Tibial nerve (tissue), 4 donors: ENCODE data around the gene PTPRM. TPM values are rescaled to one million over a fixed set of nuclear protein-coding genes. Genes with fewer than 3 reads are reported as not detected.

Experiments used
- DNase-seq, 2 donors: peaks; one replicate each; pipeline ENCODE4 v3.0.0-alpha.2; 2019; ENCODE audit warnings: low spot score in 2 of 2
- H3K27ac ChIP-seq, 4 donors: fragments of 200-600 bp; sonication (generic) in 3 of 4; one replicate each; pipeline ENCODE4 v1.5.1; 2017 to 2019; ENCODE audit warnings: mild to moderate bottlenecking in 1 of 4
- H3K27me3 ChIP-seq, 2 donors: fragments of 200-600 bp; sonication (generic) in 1 of 2; one replicate each; pipeline versions ENCODE4 v1.5.1 to v1.6.0; 2017 to 2019
- H3K36me3 ChIP-seq, 3 donors: fragments of 200-600 bp; sonication (generic); one replicate each; pipeline ENCODE4 v1.5.1; 2018 to 2019
- H3K4me1 ChIP-seq, 4 donors: fragments of 200-600 bp; sonication (generic) in 3 of 4; one replicate each; pipeline ENCODE4 v1.5.1; 2017 to 2019
- H3K4me3 ChIP-seq, 4 donors: fragments of 200-600 bp; sonication (generic) in 3 of 4; one replicate each; pipeline ENCODE4 v1.5.1; 2017 to 2019; ENCODE audit warnings: mild to moderate bottlenecking in 1 of 4, moderate library complexity in 1 of 4
- H3K9me3 ChIP-seq, 4 donors: fragments of 200-600 bp; sonication (generic) in 3 of 4; one replicate each; pipeline ENCODE4 v1.5.1; 2017 to 2019
- CTCF ChIP-seq, 5 experiments: fragments of 200-600 bp in 3 of 5; fragments of 450-650 bp in 2 of 5; sonication (generic) in 3 of 5; IDR thresholded peaks; one replicate each; pipeline ENCODE4 v1.5.1; 2016 to 2019; ENCODE audit warnings: antibody characterized with exemption in 5 of 5, mild to moderate bottlenecking in 3 of 5, moderate library complexity in 2 of 5
- EP300 ChIP-seq, 2 donors: sonication (generic); formaldehyde crosslinking; IDR thresholded peaks; one replicate each; pipeline ENCODE4 v1.6.1; 2017; ENCODE audit warnings: antibody characterized with exemption in 2 of 2, mild to moderate bottlenecking in 1 of 2
- POLR2A ChIP-seq, 2 donors: fragments of 450-650 bp; IDR thresholded peaks; one replicate each; pipeline ENCODE4 v1.6.1; 2017; ENCODE audit warnings: antibody characterized with exemption in 2 of 2, mild to moderate bottlenecking in 2 of 2, moderate library complexity in 2 of 2
- WGBS, 2 donors: methylation state at CpG; one replicate each; pipeline ENCODE4 v1.1.5; 2018; 5-methylcytosine and 5-hydroxymethylcytosine counted together
- total RNA-seq, 4 donors: library from RNA; depleted of rRNA; stranded (reverse); fragments of >200 nt; gene quantifications; one replicate each; pipeline ENCODE4 v1.1.0, GENCODE V29; 2016

PTPRM gene
- total RNA-seq, 4 donors from 2014 or later = 62.2 to 92.4 (median 80.7) TPM

DNA sequence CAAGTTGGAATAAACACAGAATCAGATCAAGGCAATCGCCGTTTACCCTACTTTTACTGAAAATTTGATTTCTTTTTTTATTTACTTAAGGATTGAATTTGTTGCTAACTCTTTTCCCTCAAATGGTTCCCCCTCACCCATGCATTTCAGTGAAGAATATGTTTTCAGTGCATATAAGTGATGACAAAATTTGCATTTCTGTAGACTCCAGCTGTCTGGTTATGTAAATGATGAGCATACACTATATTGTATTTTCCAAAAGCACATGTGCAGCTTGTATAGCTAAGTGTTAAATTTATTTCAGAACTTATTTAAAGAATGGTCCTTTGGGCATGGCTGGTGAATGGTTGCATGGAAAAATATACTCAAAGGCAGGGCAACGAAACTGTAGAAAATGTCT, 437.7 kb downstream of the PTPRM start:
- no peak for TF ChIP-seq CTCF (IDR thresholded peaks at IDR 0.05)
- no peak for TF ChIP-seq POLR2A (IDR thresholded peaks at IDR 0.05)
- no peak for TF ChIP-seq EP300 (IDR thresholded peaks at IDR 0.05)
- Histone ChIP-seq H3K36me3 (no peaks in the 10 kb centered on the region), H3K27ac (no peak overlapping the region), H3K4me1 (peaks cover 0 to 18% (median 0%) of the 10 kb centered on the region in 4 donors), H3K9me3 (no peaks in the 10 kb centered on the region), H3K4me3 (no peak overlapping the region), H3K27me3 (no peaks in the 10 kb centered on the region)
- 67 to 73% methylated on average over 3 of the region's 3 CpGs for WGBS, 2 donors
- no peak for DNase-seq

GRCh38 chr18:8005870-8006569, 438.9 kb downstream of the PTPRM start:
- no peak overlapping the region for H3K27ac ChIP-seq
- no peak for DNase-seq
- H3K9me3 ChIP-seq = no peaks in the 10 kb centered on the region
- 94 to 97% methylated on average over 7 of the region's 7 CpGs for WGBS, 2 donors
- no peaks in the 10 kb centered on the region for H3K36me3 ChIP-seq
- H3K4me1 ChIP-seq = peaks cover 0 to 18% (median 0%) of the 10 kb centered on the region in 4 donors
- no peak for TF ChIP-seq POLR2A (IDR thresholded peaks at IDR 0.05)
- TF ChIP-seq CTCF (IDR thresholded peaks at IDR 0.05) = no peak
- TF ChIP-seq EP300 (IDR thresholded peaks at IDR 0.05) = no peak
- H3K4me3 ChIP-seq = no peak overlapping the region
- no peaks in the 10 kb centered on the region for H3K27me3 ChIP-seq

GRCh38 chr18:8006979-8007378, 439.9 kb downstream of the PTPRM start:
- H3K9me3 ChIP-seq = no peaks in the 10 kb centered on the region
- no peaks in the 10 kb centered on the region for H3K27me3 ChIP-seq
- no peak overlapping the region for H3K4me3 ChIP-seq
- no peak for DNase-seq
- H3K36me3 ChIP-seq = no peaks in the 10 kb centered on the region
- peaks cover 0 to 18% (median 0%) of the 10 kb centered on the region in 4 donors for H3K4me1 ChIP-seq
- TF ChIP-seq CTCF (IDR thresholded peaks at IDR 0.05) = no peak
- no peak for TF ChIP-seq EP300 (IDR thresholded peaks at IDR 0.05)
- TF ChIP-seq POLR2A (IDR thresholded peaks at IDR 0.05) = no peak
- no peak overlapping the region for H3K27ac ChIP-seq
- WGBS, 2 donors = 92 to 95% methylated on average over 3 of the region's 3 CpGs

DNA sequence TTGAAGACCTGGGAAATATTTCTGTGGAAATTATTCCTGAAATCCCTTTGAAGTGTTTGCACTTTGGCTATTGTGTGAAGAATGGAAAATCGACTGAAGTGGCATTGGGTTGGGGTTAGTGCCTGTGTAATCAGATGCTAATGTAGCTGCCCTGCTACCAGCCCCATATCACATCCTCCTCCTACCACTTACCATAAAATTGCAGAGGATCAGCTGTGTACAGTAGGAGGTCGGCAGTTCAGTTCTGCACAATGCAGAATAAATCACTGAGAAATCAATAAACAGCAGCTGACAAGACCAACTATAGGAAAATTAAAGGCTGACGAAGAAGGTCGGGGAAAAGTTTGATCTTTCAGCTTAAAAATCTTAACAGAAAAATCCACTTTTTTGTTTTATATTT, 440.9 kb downstream of the PTPRM start:
- DNase-seq = no peak
- Histone ChIP-seq H3K27me3 (no peaks in the 10 kb centered on the region), H3K9me3 (no peaks in the 10 kb centered on the region), H3K36me3 (no peaks in the 10 kb centered on the region), H3K4me1 (peaks cover 0 to 18% (median 0%) of the 10 kb centered on the region in 4 donors), H3K27ac (no peak overlapping the region), H3K4me3 (no peak overlapping the region)
- TF ChIP-seq EP300 (IDR thresholded peaks at IDR 0.05) = no peak
- TF ChIP-seq CTCF (IDR thresholded peaks at IDR 0.05) = no peak
- 43 to 49% methylated on average over 4 of the region's 4 CpGs for WGBS, 2 donors

DNA sequence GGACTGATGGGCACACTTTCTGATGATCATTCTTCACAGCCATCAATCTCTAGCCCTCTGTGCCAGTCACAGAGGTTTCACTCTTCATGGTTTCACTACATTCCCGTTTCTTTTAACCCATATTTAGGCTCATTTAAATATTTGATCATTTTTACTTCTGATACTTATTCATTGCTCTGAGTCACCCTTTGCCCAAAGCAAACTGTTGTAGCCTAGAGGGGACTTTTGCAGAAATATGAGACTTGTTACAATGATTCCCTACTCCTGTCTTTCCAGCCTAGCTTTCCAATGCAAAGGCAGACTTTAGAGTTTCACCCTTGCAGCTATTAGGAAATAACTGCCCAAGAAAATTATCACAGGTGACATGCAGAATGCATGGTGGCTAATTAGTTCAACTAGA, 444.2 kb downstream of the PTPRM start:
- no peaks in the 10 kb centered on the region for H3K4me1 ChIP-seq
- DNase-seq = no peak
- WGBS, 2 donors = 71 to 74% methylated on average over 1 of the region's 1 CpG

More for the DNA sequence above, 444.2 kb downstream of the PTPRM start:
- Histone ChIP-seq H3K36me3 (no peaks in the 10 kb centered on the region), H3K4me3 (no peak overlapping the region), H3K27me3 (no peaks in the 10 kb centered on the region), H3K27ac (no peak overlapping the region), H3K9me3 (no peaks in the 10 kb centered on the region)
- TF ChIP-seq POLR2A (IDR thresholded peaks at IDR 0.05) (no peak), CTCF (IDR thresholded peaks at IDR 0.05) (no peak), EP300 (IDR thresholded peaks at IDR 0.05) (no peak)
